K562 (cell line): ENCODE data around the gene IGFALS. TPM values are rescaled to one million over a fixed set of nuclear protein-coding genes. Genes with fewer than 3 reads are reported as not detected.

Experiments used
- ARHGAP35 ChIP-seq: fragments of 450-650 bp; IDR thresholded peaks from 2 replicates; pipeline ENCODE4 v1.6.1; 2018; ENCODE audit not compliant: partially characterized antibody
- CBX3 ChIP-seq, 2 experiments: IDR thresholded peaks; 1 replicate in 1 of 2; 2 replicates in 1 of 2; pipeline ENCODE4 v1.6.1; 2012; ENCODE audit warnings: inconsistent platforms in 2 of 2, low read length in 2 of 2, borderline replicate concordance in 1 of 2, control low read depth in 1 of 2
- DDX20 ChIP-seq: fragments of 450-650 bp; IDR thresholded peaks from 2 replicates; pipeline ENCODE4 v1.6.1; 2016; ENCODE audit warnings: missing genetic modification characterization, low read depth, mild to moderate bottlenecking, missing compliant biosample characterization, moderate library complexity
- HINFP ChIP-seq: fragments of 450-650 bp; conservative IDR thresholded peaks from 2 replicates; pipeline ENCODE4 v1.6.1; 2016; ENCODE audit warnings: missing genetic modification characterization, low read depth, mild to moderate bottlenecking, control low read depth, missing compliant biosample characterization
- HMG20A ChIP-seq: fragments of 450-650 bp; formaldehyde crosslinking; conservative IDR thresholded peaks from 2 replicates; pipeline ENCODE4 v1.4.0; 2020; ENCODE audit warnings: mild to moderate bottlenecking, mixed read lengths
- HNRNPK ChIP-seq: fragments of 200-400 bp; formaldehyde crosslinking; IDR thresholded peaks from one replicate; pipeline ENCODE4 v1.6.1; 2018; ENCODE audit warnings: mild to moderate bottlenecking, low read depth, low read length; ENCODE audit not compliant: poor library complexity, severe bottlenecking
- KDM4B ChIP-seq, 2 experiments: fragments of 450-650 bp in 1 of 2; sonication (generic) in 1 of 2; IDR thresholded peaks; 2 replicates each; pipeline ENCODE4 v1.6.1; 2016 to 2017; ENCODE audit warnings: borderline replicate concordance in 2 of 2, antibody characterized with exemption in 1 of 2, low read depth in 1 of 2, mild to moderate bottlenecking in 1 of 2
- MAFK ChIP-seq: IDR thresholded peaks from 2 replicates; pipeline ENCODE4 v1.6.1; 2011; ENCODE audit warnings: low read length, improper control_type of control experiment
- NCOA4 ChIP-seq: fragments of 450-650 bp; IDR thresholded peaks from 2 replicates; pipeline ENCODE4 v1.6.1; 2018; ENCODE audit warnings: mild to moderate bottlenecking; ENCODE audit not compliant: partially characterized antibody
- SMAD3 ChIP-seq: fragments of 450-650 bp; formaldehyde crosslinking; conservative IDR thresholded peaks from 2 replicates; pipeline ENCODE4 v1.4.0; 2020; ENCODE audit warnings: mild to moderate bottlenecking
- SP2 ChIP-seq: IDR thresholded peaks from 2 replicates; pipeline ENCODE4 v1.6.1; 2011; ENCODE audit warnings: mild to moderate bottlenecking, low read depth, low read length, moderate library complexity; ENCODE audit not compliant: poor library complexity, severe bottlenecking; ENCODE audit errors: extremely low read depth
- TFE3 ChIP-seq: fragments of 450-650 bp; formaldehyde crosslinking; IDR thresholded peaks from 2 replicates; pipeline ENCODE4 v1.4.0; 2020; ENCODE audit warnings: mild to moderate bottlenecking, mixed read lengths
- ZBTB12 ChIP-seq: fragments of 250-450 bp; sonication (Bioruptor Pico); IDR thresholded peaks from 2 replicates; pipeline ENCODE4 v1.4.0; 2020
- polyA plus RNA-seq, 8 experiments: library from polyadenylated mRNA; depleted of rRNA in 4 of 8; stranded (reverse) in 5 of 8; unstranded in 3 of 8; fragments of >200 nt; fragmentation: Nextera tagmentation in 2 of 8; fragmentation: Illumina TruSeq in 1 of 8; extraction: Ambion mirVana in 2 of 8; extraction: Trizol in 1 of 8; gene quantifications; 2 replicates each; pipeline versions ENCODE4 v1.2.1 to v1.2.3, GENCODE V29; 2011 to 2014; ENCODE audit warnings: inconsistent platforms in 1 of 8, missing spikeins in 1 of 8
- total RNA-seq, 7 experiments: library from RNA; depleted of rRNA in 6 of 7; stranded (reverse); fragments of >200 nt in 6 of 7; fragmentation: Illumina TruSeq in 2 of 7; extraction: Trizol in 2 of 7; gene quantifications; 2 replicates each; pipeline versions ENCODE4 v1.2.1 to v1.2.3, GENCODE V29; 2011 to 2021; ENCODE audit warnings: low replicate concordance in 1 of 7
- TF ChIP-seq, protein P1 (sequence below): fragments of 450-650 bp; IDR thresholded peaks from 2 replicates; pipeline ENCODE4 v1.6.1; 2016
- TF ChIP-seq, protein P2 (sequence below): fragments of 450-650 bp; IDR thresholded peaks from 2 replicates; pipeline ENCODE4 v1.6.1; 2016; ENCODE audit warnings: mild to moderate bottlenecking

The IGFALS gene
- total and polyA plus RNA-seq, 9 of the 15 experiments (the other 6 are each of a cell fraction or from before 2014, with no cell fraction given), result not detected

GRCh38 chr16:1832838-1833454 is 39.4 kb upstream of the IGFALS start (continued):
- TF ChIP-seq, protein P1, sequence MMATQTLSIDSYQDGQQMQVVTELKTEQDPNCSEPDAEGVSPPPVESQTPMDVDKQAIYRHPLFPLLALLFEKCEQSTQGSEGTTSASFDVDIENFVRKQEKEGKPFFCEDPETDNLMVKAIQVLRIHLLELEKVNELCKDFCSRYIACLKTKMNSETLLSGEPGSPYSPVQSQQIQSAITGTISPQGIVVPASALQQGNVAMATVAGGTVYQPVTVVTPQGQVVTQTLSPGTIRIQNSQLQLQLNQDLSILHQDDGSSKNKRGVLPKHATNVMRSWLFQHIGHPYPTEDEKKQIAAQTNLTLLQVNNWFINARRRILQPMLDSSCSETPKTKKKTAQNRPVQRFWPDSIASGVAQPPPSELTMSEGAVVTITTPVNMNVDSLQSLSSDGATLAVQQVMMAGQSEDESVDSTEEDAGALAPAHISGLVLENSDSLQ, result peak; percentile 74
- TF ChIP-seq ZBTB12, result peak; percentile 52; the same call in 1 of the 2 replicates
- TF ChIP-seq SMAD3 (CRISPR knock-in tag), result peak; percentile 68; the same call in 1 of the 2 replicates
- TF ChIP-seq CBX3 (IDR thresholded peaks at IDR 0.05; ENCODE audit: borderline replicate concordance in 1 of 2, low read length in 2 of 2), result peak in 1 of 2 experiments; percentile 91; a peak in 2 of 3 replicates
- no peak for TF ChIP-seq TFE3 (CRISPR knock-in tag)
- no peak for TF ChIP-seq ARHGAP35
- TF ChIP-seq HMG20A (CRISPR knock-in tag), result no peak
- TF ChIP-seq KDM4B (IDR thresholded peaks at IDR 0.05; ENCODE audit: borderline replicate concordance in 2 of 2, low read depth in 1 of 2), result no peak
- peak; percentile 75 for TF ChIP-seq NCOA4
- TF ChIP-seq, protein P2, sequence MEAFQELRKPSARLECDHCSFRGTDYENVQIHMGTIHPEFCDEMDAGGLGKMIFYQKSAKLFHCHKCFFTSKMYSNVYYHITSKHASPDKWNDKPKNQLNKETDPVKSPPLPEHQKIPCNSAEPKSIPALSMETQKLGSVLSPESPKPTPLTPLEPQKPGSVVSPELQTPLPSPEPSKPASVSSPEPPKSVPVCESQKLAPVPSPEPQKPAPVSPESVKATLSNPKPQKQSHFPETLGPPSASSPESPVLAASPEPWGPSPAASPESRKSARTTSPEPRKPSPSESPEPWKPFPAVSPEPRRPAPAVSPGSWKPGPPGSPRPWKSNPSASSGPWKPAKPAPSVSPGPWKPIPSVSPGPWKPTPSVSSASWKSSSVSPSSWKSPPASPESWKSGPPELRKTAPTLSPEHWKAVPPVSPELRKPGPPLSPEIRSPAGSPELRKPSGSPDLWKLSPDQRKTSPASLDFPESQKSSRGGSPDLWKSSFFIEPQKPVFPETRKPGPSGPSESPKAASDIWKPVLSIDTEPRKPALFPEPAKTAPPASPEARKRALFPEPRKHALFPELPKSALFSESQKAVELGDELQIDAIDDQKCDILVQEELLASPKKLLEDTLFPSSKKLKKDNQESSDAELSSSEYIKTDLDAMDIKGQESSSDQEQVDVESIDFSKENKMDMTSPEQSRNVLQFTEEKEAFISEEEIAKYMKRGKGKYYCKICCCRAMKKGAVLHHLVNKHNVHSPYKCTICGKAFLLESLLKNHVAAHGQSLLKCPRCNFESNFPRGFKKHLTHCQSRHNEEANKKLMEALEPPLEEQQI, result peak; percentile 82
- no peak for TF ChIP-seq MAFK
- TF ChIP-seq SP2, result no peak
- TF ChIP-seq HINFP (tag), result 0 out of 2 replicates have a peak, but pooled peaks have one; percentile 6
- no peak for TF ChIP-seq HNRNPK
- no peak for TF ChIP-seq DDX20 (tag)
